ENCODE data around the gene IFI30. TPM values are rescaled to one million over a fixed set of nuclear protein-coding genes. Genes with fewer than 3 reads are reported as not detected.
A peak's percentile ranks its signal among the peaks of the same experiment; 100 is the strongest.

IFI30 gene
- total RNA-seq, 3 donors from 2014 or later = 46.6 to 122 (median 49.4) TPM

DNA sequence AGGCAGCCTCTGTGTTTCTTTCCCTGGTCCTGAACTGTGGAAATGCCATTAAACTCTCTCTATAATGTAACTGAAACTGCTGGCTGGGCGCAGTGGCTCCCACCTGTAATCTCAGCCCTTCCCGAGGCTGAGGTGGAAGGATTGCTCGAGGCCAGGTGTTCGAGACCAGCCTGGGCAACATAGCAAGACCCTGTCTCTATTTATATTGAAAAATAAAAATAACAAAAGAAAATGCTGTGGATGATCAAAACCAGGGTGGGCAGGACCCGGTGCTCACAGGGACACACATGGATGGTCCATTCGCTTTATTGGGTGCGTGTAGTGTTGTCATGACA, 22.9 kb downstream of the IFI30 start:
- no peak for DNase-seq
- H3K9me3 ChIP-seq = no peaks in the 10 kb centered on the region
- H3K4me1 ChIP-seq (ENCODE audit: low read depth) = peaks cover 20% of the 10 kb centered on the region
- no peak for ATAC-seq
- intact Hi-C loops (cut with DNase I, micrococcal nuclease) = no loop called here
- H3K36me3 ChIP-seq (ENCODE audit: low read depth) = no peaks in the 10 kb centered on the region
- TF ChIP-seq, protein P1, sequence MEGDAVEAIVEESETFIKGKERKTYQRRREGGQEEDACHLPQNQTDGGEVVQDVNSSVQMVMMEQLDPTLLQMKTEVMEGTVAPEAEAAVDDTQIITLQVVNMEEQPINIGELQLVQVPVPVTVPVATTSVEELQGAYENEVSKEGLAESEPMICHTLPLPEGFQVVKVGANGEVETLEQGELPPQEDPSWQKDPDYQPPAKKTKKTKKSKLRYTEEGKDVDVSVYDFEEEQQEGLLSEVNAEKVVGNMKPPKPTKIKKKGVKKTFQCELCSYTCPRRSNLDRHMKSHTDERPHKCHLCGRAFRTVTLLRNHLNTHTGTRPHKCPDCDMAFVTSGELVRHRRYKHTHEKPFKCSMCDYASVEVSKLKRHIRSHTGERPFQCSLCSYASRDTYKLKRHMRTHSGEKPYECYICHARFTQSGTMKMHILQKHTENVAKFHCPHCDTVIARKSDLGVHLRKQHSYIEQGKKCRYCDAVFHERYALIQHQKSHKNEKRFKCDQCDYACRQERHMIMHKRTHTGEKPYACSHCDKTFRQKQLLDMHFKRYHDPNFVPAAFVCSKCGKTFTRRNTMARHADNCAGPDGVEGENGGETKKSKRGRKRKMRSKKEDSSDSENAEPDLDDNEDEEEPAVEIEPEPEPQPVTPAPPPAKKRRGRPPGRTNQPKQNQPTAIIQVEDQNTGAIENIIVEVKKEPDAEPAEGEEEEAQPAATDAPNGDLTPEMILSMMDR (IDR thresholded peaks at IDR 0.05) = no peak
- H3K4me3 ChIP-seq = no peak overlapping the region

DNA sequence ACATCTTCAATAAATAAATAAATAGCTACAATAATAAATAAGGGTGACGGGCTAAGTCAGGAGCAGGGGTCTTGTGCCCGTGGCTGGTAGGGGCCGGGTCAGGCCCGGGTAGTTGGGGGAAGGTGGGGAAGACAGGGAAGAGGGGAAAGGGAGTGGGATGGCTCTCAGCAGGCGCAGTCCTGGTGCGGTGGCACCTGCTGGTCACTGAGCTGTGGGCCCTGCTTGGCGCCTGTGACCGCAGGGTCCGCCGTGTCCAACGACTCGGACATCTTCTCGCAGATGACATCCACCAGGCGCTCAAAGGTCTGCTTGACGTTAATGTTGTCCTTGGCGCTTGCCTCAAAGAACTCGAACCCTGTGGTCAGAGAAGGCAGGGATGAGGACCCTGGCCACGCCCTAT, 23.7 kb downstream of the IFI30 start:
- intact Hi-C loops (cut with DNase I, micrococcal nuclease) = no loop called here
- Histone ChIP-seq H3K36me3 (ENCODE audit: low read depth) (no peaks in the 10 kb centered on the region), H3K4me1 (ENCODE audit: low read depth) (peaks cover 13% of the 10 kb centered on the region), H3K9me3 (no peaks in the 10 kb centered on the region), H3K4me3 (no peak overlapping the region)
- DNase-seq = no peak
- no peak for ATAC-seq
- TF ChIP-seq, protein P1 (IDR thresholded peaks at IDR 0.05) = no peak

DNA sequence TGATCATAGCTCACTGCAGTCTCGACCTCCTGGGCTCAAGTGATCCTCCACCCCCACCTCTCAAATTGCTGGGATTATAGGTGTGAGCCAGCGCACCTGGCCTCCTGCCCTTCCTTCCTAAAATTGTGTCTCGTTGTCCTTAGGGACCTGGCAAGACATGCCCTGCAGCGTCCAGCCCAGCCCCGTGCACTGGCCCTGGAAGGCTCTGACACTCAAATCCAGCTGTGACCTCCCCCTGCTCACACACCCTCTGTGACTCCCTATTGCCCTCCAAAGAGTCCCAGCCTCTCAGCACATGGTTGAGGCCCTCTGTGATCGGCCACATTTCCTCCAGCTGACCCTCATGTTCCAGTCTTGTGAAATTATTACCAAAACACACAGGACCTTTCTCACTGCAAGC, 24.3 kb downstream of the IFI30 start:
- H3K4me3 ChIP-seq = no peak overlapping the region
- no peaks in the 10 kb centered on the region for H3K9me3 ChIP-seq
- peaks cover 18% of the 10 kb centered on the region for H3K4me1 ChIP-seq (ENCODE audit: low read depth)
- ATAC-seq (no peak), DNase-seq (no peak)
- TF ChIP-seq, protein P1 (IDR thresholded peaks at IDR 0.05) = no peak
- intact Hi-C loops (cut with DNase I, micrococcal nuclease) = no loop called here
- H3K36me3 ChIP-seq (ENCODE audit: low read depth) = no peaks in the 10 kb centered on the region

DNA sequence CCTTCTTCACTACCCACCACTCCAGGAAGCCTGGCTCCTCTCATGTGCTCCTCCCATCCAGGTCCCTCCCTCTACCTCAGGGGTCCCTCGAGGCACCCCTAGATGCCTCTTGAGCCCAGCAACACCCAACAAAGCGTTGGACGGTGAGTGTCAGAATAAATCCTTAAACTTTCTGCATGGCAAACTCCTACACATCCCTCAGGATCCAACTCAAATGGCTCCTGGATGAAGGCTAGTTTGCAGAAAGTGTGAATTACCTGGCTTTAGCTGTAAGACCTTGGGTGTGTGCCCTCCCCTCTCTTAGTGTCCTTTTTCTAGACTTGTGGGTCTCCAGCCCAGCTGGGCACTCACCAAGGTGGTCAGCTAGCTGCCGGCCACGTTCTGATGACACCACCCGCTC, 24.8 kb downstream of the IFI30 start:
- intact Hi-C loops (cut with DNase I, micrococcal nuclease) = no loop called here
- no peak overlapping the region for H3K4me3 ChIP-seq
- TF ChIP-seq, protein P1 (IDR thresholded peaks at IDR 0.05) = no peak
- H3K9me3 ChIP-seq = no peaks in the 10 kb centered on the region
- no peak for DNase-seq
- no peak for ATAC-seq
- H3K36me3 ChIP-seq (ENCODE audit: low read depth) = no peaks in the 10 kb centered on the region
- peaks cover 22% of the 10 kb centered on the region for H3K4me1 ChIP-seq (ENCODE audit: low read depth)

DNA sequence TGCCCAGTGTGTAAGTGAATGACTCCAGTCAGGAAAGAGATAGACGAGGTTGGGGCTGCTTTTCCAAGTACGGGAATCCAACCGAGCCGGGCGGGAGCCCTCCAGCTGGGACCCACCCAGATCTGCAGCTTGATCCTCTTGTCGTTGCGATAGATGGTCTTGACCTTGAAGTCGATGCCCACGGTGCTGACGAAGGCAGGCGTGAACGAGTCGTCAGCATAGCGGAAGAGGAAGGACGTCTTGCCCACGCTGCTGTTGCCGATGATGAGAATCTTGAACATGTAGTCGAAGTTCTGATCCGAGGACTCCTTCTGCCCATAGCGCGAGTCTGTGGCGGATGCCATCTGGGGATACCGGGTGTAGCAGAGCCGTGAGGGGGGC, 28.8 kb downstream of the IFI30 start:
- Histone ChIP-seq H3K9me3 (no peaks in the 10 kb centered on the region), H3K36me3 (ENCODE audit: low read depth) (peaks cover 5% of the 10 kb centered on the region), H3K4me3 (no peak overlapping the region), H3K4me1 (ENCODE audit: low read depth) (peaks cover 9% of the 10 kb centered on the region)
- intact Hi-C loops (cut with DNase I, micrococcal nuclease) = loop anchor here in 1 of 2 donors (10.0 kb wide), 1 partner anchor 52 kb away; a partner anchor contains a TSS
- DNase-seq = no peak
- no peak for ATAC-seq
- TF ChIP-seq, protein P1 (IDR thresholded peaks at IDR 0.05) = no peak

DNA sequence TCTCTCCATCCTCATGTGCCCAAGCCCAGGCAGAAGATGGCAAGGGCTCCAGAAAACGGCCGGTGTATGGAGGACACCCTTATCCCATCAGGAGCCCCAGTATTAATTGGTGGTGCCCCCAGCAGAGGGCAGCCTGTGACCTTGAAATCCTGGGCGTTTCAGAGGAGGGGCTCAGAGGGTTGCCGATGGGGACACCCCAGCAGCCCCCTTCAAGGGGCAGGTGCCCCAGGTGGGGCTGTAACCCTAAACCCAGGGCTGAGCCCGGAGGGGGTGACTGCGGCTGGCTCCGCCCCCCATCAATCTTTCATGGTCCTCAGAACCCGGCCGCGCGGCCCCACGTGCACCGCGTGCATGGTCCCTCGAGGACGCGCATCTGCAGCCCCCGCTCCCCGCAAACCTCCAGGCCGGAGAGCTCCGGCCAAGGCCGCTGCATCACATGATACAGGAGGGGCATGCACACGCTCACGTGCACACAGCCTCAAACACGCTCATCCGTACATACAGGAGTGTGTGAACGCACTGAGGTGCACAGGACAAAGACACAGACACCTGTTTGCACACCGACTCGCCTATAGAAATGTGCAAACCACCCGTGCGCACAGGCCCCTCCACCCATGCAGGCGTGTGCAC, 29.3 kb downstream of the IFI30 start:
- DNase-seq = peak; percentile 49 to 77 (median 67)
- TF ChIP-seq, protein P1 (IDR thresholded peaks at IDR 0.05) = no peak
- intact Hi-C loops (cut with DNase I, micrococcal nuclease) = loop anchor here in 1 of 2 donors (10.0 kb wide), 1 partner anchor 52 kb away; a partner anchor contains a TSS
- no peaks in the 10 kb centered on the region for H3K9me3 ChIP-seq
- H3K36me3 ChIP-seq (ENCODE audit: low read depth) = peaks cover 5% of the 10 kb centered on the region
- no peak overlapping the region for H3K4me3 ChIP-seq
- ATAC-seq = no peak
- peaks cover 9% of the 10 kb centered on the region for H3K4me1 ChIP-seq (ENCODE audit: low read depth)

Data from mucosa of descending colon (tissue), 3 donors.